Activated CD8-positive, alpha-beta memory T cell treated with anti-CD3 and anti-CD28 coated beads, Interleukin-2, amount 50 U/mL, for 48 hours (primary cell): ENCODE data around the gene CCDC57.

ENCODE experiments used
- DNase-seq: peaks from one replicate; pipeline ENCODE4 v3.0.0-alpha.2; 2020

CCDC57 gene

GRCh38 chr17:82235056-82235774 lies 22.6 kb upstream of the CCDC57 start:
- no peak for DNase-seq

- no peak for DNase-seq
These were observed 21.8 kb upstream of the CCDC57 start for GRCh38 chr17:82234211-82235055.

- DNase-seq: no peak
These were observed 20.5 kb upstream of the CCDC57 start for GRCh38 chr17:82232876-82233785.

GRCh38 chr17:82232322-82232820 lies 19.7 kb upstream of the CCDC57 start:
- DNase-seq: no peak

DNA sequence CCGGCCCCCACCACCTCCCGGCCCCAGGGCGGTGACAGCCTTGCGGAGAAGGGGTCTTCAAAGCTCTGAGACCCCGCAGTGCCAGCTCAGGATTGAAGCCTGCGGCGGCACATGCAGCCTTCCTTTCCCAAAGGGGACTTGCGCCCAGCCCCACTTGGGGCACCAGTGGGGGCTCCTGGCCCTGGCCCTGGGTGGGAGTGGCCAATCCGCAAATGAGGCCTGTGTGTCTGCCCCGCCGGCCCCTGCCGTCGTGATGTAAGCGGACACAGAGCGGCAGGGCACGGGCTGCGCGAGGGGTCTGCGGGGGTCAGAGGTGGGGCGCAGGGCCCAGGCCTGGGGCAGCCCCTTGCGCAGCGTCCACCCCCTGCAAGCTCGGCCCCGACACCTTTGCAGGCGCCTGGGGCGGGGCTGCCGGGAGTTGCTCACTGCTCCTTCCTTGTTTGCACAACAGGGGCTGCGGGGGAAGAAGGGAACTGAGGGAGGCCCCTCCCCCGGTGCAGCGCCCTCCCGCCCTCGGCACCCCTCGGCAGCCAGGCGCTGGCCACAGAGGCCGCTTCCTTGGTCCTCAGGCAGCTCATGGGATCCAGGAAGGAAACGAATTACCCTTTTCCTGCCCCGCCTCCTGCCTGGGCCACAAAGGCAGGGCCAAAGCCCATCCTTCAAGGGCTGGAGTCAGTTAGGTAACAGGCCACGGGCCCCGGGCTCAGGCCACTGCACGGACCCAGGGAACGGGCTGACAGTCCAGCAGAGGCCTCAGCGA lies 19.1 kb upstream of the CCDC57 start:
- no peak for DNase-seq

- no peak for DNase-seq
These were observed 18.6 kb upstream of the CCDC57 start for GRCh38 chr17:82231312-82231561.

DNA sequence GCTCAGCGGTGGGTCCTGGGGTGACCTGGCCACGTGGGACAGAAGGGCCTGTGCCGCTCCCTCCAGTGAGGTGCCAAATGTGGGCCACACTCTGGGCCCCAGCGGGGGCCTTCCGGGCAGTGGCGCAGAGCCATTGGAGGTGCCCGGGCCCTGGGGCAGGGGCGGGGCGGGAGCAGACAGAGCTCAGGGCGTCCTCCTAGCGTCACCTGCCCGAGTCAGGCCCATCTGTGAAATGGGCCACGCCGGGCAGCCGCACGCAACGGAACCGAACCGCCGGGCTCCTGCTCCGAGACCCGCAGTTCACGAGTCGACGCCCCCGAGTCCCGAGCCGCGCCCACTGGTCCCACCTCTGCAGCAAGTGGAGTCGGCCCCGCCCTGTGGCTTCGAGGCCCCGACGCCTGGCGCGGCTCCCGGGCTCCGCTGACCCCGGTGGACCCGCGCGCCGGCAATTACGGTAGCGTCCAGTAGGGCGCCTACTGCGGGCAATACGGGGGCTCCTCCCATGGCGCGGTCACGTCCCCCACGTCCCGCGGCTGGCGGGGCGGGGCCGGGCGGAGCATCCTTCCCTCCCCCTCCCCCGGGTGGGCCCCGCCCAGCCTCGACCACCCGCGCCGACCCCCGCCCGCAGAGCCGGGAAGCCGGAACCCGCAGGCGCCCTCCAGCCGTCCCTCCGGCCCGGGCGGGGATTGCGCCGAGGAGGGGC lies 18.1 kb upstream of the CCDC57 start:
- DNase-seq: peak; percentile 87

DNA sequence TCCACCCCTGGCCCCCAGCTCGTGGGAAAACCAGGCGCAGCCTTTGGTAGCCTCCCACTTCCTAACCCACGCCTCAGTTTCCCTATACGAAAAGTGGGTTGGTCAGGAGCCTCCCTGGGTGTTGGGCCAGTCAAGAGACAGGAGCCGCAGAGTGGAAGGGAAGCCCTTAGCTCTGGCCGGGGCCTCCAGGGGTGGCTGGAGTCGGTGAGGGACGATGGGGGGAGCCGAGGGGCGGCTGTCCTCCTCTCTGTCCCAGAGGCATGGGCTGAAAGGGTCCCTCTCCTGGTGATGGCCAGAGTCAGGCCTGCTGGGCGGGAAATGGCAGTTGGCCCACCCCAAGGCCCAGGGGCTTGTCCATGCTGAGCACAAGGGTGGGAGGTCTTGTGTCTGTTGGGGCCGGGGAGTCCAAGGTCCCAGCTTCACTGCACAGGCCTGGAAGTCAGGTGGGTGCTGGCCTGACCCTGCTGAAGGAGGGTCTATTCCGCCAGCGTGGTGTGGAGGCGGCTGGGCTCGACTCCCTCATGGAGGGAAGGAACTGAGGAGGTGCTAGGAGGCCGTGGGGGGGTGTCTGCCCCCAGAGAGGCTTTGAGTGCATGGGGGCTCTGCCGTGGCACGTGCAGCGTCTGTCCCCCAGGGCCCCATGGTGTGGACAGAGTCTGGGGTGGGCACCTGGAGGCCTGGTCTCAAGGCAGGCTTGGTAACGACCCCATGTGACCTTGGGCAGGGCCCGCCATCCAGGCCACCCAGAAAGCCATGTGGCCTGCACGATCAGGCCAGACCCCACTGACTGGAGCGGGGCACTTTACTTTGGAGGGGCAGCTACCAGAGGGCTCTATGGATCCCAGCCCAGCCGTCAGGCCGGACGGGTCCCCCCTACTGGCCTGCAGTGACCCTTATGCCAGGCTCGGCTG lies 17.3 kb upstream of the CCDC57 start:
- no peak for DNase-seq

DNA sequence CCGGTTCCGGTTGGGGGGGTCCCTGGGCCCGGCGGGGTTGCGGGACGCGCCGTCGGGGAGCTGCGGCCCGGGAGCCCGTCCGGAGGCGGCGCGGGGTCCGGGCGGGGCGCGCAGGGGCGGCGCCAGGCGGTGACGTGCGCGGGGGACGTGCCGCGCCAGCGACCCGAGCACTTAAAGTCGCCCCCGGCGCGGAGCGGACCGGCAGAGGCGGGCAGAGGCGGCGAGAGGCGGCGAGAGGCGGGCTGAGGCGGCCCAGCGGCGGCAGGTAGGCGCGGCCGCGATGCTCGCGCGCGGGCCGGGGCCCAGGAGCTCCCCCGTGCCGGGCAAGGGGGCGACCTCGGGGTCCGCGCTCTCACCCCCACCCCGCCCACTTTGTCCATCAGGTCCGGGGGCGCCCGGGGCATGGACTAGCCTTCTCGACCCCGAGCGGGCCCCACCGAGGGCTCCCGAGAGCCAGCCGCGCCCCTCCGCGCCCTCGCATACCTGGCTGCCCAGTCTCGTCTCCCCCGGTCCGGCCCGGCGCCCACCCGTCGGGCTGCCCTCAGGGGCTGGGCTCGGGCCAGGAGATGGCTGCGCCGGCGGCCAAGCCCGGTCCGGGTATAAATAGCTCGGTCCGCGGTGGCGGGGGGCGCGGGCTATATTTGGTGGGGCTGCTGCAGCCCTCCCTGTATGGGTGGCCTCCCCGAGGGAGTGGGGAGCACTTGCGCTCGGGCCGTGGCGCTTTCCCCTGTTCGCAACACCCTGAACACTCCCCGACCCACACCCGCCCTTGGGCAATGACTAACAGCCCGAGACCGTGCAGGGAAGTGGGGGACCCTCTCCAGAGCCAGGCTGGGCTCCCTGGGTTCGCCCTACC lies 16.4 kb upstream of the CCDC57 start, which contains the start of gene SLC16A3:
TSS of gene SLC16A3 (plus strand) at position 201 of the 856 bp plus-strand sequence. CDS start 6,967 bp downstream, outside the sequence.
- DNase-seq: peak; percentile 85

GRCh38 chr17:82228278-82228841 lies 15.7 kb upstream of the CCDC57 start:
- DNase-seq: no peak

DNA sequence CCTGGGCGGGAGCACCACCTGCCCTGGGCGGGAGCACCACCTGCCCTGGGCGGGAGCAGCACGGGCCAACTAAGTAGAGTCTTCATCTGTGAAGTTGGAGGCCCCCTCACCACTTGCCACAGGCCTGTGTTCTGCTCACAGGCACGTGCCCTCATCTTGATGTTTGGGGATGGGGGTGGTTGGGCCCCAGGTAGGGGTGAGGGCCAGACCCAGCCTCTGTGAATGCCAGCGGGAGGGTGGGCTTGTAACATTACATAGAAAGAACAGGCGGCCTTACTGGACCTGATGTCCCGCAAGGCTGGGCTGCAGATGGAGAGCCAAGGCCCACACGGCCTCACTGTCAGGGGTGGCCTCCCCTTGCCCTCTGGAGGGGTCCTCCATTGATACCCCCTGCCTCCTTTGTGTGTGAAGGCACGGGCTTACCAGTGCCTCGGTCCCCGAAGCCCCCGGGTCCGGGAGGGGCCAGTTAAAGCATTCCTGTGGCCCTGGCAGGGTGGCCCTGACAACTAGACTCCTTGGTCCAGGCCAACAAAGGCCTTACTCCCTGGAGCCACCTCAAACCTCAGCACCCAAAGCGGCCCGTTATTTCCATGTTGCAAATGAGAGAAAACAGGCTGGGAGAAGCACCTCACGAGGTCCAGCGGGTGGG lies 15.1 kb upstream of the CCDC57 start:
- DNase-seq: no peak

GRCh38 chr17:82226809-82227628 lies 14.4 kb upstream of the CCDC57 start:
- no peak for DNase-seq

GRCh38 chr17:82226146-82226808 lies 13.6 kb upstream of the CCDC57 start:
- DNase-seq: no peak

- DNase-seq: no peak
These were observed 12.9 kb upstream of the CCDC57 start for GRCh38 chr17:82225368-82226029.

- no peak for DNase-seq
These were observed 12.0 kb upstream of the CCDC57 start for GRCh38 chr17:82224666-82225065.

- no peak for DNase-seq
These were observed 10.9 kb upstream of the CCDC57 start for GRCh38 chr17:82223517-82223916.

- DNase-seq: no peak
These were observed 10.2 kb upstream of the CCDC57 start for GRCh38 chr17:82222816-82223215.
